ENCODE data around the gene BRD2.

Gene BRD2

DNA sequence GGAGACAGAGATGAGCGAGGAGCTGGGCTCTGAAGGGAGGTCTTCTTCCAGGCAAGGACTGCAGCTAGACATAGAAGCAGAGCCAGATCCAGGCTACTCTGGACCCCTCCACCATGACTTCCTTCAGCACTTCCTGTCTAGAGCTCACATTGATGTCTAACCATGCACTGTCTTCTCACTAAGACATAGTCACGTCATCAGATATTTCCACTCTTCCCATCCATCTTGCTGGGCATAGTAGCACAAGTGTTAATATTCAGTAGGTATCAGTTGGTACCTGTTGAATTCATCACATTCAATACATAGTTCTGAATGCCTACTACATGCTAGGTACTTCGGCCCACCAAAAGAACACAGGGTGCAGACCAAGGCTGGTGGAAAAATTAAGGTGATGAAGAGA, 18.4 kb upstream of the BRD2 start:
- DNase-seq: no peak

DNA sequence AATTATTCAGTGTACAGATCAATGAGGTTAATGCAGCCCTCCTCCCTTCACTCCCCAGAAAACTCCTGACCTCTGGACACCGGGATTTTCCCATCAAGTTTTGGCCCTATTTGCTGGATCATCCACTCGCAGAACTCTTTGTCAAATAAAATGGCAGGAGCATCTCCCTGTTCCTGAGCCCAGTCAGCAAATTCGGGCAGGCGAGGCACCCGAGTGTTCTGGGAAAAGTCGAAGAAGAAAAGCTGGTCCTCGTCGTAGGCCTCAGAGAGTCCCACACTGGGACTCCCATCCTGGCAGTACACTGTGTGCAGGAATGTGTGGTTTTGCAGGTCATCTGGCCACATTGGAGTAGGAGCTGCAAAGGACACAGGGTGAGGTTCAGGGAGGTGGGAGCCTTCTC, 17.9 kb upstream of the BRD2 start:
- no peak for DNase-seq

DNA sequence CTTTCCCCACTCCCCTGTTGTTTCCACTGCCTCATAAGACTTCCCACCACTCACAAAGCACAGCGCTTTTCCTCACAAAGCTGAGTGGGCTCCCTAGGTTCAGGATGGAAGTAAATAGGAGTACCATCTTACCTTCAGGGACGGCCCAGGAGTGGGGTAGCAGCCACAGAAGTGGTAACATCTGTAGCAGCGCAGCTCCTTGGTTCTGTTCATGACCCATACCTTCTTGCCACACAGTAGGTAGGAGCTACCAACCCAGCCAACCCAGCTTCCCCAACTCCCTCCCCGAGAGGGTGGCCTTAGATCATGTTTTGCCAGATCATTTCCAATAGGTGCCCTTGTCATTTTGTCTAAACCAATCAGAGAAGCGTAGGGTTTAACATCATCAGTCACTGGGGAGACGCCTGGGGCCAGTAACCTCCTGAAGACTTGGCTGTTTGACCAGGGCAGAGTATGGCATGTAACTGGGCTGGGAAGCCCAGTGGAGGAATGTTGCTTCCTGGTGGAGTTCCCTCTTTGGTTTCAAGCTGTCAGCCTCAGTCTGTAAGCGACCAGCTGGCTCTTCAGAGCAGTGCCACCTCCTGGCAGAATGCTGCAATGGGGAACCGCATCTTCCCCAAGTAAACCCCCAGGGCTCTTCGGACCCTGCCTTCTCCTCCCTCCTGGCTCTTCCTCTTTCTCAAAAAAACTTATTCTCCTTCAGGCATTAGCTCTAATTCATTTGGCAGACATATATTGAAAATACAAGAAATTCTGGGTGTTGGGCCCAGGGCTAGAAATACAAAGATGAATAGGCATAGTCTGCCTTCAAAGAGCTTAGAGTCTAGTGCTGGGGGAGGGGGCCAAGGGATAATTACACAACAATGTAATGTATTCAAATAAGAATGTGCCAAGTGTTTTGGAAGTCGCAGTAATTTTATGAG, 15.3 kb upstream of the BRD2 start, which contains the start of gene HLA-DMA:
Gene HLA-DMA, minus strand, starts transcription at position 281 of the 923 bp plus-strand sequence. Its CDS starts 61 bp downstream, at position 220.
- DNase-seq: peak; percentile 71 to 77

DNA sequence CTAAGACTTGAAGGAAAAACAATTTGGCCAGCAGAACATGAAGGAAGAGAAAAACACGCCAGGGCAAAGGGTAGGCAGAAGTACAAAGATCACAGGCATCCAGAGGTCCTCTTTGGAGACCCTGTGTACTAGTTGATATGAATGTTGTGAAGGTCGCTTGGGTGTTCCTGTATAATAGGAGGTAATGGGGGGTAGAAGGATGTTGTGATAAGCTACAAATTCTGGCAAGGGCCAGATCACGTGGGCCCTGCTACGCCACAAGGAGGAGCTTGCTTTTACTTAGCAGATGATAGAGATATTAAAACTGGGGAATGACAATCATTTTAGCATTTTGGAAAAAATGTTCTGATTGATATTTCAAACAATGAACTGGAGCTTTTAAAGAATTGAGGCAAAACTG, 14.6 kb upstream of the BRD2 start:
- DNase-seq: no peak

DNA sequence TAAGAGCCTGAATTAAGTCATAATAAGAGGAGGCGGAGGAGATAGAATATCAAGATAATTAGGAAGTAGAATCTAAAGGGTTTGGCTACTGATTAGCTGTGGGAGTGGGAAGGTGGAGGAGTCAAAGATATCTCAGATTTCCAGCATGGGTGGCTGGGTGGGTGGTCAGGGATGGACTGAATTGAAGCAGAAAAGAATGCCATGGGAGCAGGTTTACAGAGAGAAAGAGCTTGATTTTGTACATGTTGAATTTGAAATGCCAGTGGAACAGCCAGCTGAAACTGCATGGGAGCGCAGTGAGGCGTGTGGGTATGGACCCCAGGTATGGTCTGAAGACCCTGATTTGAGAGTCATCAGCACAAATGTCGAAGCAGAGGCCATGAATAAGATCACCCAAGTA, 14.1 kb upstream of the BRD2 start:
- DNase-seq: no peak

DNA sequence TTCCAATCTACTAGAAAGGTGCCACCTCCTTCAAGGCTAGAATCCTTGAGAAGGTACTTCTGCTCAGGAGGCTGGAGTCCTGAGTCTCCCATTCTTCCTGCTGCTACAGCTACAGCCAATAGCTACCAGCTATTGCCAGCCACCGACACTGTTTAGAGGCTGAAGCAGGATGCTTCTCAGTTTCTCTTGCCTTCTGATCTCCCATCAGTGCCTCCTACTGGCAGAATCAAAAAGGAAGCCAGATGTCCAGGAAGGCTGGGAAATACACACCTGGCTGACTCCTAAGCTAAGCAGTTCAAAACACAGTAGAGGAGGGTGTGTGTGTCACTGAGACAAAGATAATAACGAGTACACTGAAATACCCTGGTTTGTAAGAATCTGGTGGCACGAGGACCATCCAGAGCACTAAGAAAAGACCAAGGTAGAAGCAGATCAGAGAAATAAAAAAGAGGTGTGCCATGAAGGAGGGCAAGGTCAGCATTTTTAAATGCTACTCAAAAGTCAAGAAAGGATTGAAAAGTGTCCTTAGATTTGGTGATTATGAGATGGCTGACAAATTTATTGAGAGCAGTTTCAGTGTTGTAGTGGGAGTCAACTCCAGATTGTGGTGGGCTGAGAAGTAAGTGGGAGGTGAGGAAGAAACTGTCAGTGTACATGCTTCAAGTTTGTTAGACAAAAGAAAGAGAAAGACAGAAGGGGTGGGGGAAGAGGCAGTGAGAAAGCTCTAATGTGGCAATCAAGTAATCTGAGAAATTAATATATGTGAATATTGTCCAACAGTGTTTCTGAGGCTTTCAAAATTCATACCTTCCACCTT, 13.2 kb upstream of the BRD2 start:
- peak in 1 of 2 donors; percentile 38 for DNase-seq

DNA sequence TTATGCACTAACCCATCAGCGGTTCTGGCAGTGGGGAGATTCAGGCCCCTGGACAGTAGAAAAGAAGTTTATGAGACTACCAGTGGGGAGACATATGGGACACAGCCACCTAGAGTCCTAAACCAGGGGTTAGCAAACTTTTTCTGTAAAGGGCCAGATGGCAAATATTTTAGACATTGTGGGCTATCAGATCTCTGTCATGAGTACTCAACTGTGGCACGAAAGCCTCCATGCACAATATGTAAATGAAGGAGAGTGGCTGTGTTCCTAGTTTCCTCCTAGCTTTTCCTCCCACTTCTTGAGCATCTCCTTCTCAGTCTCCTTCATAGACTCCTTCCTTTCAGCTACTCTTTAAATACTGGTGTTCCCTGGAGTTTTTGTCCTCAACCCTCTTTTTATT, 12.2 kb upstream of the BRD2 start:
- no peak for DNase-seq

DNA sequence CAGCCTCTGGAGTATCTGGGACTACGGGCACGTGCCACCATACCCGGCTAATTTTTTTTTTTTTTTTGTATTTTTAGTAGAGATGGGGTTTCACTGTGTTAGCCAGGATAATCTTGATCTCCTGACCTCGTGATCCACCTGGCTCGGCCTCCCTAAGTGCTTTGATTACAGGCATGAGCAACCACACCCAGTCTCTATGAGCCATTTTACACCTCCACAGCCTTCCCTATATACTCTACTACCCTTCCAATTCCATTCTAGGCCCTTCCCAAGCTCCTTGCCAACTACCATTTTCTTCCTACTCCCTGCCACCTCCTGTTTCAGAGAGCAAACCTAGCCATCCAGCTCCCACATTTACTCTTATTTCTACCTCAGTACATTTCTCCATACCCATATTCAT, 7.8 kb upstream of the BRD2 start:
- DNase-seq: no peak

DNA sequence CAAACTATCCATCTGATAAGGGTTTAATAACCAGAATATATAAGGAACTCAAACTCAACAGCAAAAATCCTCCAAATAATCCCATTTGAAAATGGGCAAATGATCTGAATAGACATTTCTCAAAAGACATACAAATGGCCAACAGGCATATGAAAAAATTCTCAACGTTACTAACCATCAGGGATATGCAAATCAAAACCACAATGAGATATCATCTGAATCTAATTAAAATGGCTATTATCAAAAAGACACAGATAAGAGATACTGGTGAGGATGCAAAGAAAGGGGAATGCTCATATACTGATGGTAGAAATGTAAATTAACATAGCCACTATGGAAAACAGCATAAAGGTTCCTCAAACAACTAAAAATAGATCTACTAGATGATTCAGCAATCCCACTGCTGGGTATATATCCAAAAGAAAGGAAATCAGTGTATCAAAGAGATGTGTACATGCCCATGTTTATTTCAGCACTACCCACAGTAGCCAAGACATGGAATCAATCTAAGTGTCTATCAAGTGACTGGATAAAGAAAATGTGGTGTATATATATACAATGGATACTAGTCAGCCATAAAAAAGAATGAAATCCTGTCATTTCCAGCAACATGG, 6.1 kb upstream of the BRD2 start:
- no peak for DNase-seq

DNA sequence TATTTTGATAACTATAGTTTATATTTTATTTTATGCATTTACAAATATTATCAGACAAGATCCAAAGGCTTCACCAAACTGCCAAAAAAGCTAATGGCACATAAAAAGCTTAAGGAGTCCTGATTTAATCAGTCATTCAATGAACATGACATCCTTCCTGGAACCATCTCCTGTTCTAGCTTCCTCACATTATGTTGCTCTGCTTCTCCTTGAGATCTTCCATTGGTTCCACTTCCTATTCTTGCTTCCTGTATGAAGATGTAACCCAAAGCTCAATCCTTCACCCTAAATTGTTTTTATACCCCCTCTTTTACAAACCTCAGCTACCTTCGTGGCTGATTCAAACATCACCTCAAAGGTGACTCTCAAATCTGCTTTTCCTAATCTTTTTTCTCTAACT, 4.5 kb upstream of the BRD2 start:
- DNase-seq: no peak

DNA sequence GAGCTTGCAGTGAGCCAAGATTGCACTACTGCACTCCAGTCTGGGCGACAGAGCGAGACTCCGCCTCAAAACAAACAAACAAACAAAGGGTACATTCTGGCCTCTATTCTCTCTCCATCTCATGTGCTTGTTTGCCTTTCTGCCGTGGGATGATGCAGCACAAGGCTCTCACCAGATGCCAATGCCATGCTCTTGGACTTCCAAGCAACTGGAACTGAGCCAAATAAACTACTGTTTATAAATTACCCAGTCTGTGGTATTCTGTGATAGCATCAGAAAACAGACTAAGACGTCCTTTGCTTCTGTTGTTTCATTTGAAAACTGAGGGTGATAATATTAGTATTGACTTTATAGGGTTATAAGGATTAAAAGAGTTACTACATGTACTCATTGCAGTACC, 3.6 kb upstream of the BRD2 start:
- no peak for DNase-seq

DNA sequence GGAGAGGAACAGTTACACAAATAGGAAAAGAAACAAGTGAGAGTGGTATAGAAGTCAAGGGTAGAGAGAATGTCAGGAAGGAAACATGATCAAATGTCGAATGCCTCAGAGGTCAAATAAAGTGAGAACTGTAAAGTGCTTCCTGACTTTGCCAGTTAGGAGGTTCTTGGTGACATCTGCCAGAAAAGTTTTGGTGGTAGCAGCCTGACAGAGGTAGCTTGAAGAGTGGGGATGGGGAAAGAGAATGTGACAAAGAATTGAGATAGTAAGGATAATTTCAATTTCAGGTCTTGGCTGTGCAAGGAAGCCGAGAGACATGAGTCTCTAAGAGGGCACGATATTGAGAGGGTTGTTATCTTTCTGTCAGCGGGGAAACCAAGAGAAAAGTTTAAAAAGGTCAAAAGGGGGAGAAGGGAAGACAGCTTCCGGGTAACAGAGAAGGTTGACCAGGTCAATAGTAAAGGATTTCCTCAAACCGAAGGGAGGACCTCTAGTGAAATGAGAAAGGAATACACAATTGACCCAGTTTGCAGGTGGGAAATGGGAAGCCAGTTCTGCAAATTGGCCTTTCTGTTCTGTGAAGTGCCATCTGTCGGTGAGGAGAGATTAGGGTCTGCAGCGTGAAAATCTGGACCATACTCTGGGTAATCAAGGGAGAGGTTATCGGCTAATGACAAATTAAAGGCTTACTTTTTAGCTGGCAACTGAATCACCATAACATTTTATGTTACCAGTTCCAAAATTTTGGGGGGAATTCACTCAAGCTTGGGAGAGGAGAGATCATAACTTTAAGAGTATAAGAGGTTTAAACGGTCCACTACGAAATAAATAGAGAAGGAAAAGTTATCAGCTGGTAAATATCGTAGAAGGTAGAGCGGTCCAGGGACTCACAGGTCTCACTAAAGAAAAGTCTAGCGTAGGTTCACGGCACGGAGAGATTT, 973 bp upstream of the BRD2 start:
- DNase-seq: peak in 1 of 2 donors; percentile 30

DNA sequence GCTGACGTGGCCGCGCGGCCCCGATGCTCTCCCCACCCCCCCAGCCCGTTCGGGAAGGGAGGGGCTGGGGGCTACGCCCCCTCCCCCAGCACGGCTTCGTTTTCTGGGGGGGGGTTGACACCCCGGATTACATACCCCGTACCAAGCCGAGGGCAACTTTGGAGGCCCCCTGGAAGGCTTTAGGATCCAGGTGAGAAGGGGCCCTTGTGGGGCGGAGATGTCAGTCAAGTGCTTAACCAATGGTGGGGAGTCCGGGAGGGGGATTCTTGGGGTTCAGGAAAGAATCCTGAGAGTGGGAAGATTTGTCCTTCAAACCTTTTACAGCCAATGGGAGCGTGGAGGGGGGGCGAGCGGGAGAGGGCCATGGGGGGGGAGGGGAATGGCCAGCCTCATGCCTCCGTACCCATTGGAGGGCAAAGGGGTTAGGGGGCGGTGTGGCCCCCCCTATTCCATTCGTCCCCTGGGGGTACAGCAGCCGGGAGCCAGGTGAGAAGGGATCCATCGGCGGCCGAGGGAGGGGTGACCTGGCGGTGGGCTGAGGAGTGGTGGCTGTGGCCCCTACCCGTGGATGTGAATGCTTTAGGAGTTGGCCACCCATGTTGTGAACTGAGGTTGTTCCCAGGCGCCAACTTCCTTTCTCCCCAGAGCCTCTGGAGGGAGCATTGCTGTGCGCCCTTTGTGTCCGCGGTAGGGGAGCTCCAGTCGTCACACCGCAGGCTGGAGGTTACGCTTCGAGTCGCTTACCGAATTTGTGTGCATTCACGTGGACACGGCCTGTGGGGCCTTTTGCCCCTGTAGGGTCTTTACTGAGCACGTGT, 682 bp downstream of the BRD2 start:
- DNase-seq: peak; percentile 47 to 60

DNA sequence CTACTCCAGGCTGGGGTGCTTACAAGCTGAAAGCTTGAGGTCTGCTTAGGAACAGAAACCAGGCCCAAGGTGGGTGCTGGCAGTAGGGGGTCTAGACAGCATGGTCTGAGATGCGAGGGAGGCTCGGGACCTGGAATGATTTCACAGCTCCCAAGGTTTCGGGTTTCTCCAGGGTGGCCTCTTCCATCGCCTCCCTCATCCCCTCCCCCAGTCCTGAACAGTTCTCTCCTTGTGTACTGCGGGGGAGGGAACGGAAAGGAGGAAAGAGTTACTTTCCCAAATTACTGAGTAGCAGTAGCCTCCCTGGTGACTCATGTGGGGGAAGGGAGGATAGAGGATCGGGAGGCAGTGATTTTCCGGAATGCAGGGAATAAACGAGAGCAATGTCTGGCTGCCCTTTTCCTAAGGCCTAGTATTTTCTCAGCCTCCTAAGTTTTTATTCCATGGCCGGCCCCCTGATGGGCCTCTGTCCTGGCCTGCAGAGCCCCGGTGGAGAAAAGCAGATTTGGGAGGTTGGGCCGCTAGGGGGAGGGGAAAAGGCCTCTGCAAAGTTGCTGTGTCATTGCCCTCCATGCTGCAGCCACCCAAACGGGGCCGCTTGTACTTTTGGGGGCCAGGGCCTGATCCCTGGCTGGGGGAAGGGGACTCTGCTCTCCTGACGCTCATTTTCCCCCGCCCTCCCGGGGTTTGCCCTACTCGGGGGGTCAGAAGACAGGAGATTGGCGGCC, 1.5 kb downstream of the BRD2 start:
- DNase-seq: peak; percentile 65 to 72

DNA sequence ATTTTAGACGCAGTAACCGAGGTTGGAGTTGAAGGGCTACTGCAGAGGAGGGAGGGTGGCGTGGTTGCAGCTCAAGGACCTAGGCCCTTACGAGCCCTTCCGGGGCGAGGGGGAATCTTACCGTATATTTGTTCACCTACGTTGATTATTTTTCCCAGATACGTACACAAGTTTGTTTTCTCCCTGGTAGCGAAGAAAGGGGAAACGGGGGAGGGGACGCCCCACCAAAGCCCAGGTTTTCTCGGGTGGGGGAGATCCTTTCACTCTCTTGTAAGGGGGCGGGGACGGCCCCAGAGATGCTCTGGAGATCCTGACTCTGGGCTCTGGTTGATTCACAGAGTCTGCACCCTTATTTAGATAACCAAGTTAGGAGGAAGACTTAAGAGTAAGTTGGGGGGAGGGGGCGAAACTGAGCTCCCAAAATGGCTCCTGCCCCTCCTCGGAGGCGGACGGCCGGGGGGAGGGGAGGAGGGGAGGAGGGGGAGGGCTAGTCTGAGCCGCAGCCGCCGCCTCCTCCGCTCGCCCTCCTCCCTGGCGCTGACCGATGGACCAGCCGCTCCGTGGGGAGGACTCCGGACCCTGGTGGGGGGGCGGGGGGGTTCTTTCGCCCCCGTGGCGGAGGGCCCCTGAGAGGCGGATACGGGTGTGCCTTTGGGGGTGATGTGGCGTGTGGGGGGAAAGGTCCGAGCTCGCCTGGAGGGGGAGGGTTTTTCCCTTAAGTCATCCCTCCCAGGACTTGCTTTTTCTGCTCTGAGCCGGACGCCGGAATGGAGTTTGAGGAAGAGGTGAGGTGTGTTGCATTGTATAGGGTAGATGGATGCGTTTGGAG, 2.2 kb downstream of the BRD2 start:
- DNase-seq: peak; percentile 78 to 83

DNA sequence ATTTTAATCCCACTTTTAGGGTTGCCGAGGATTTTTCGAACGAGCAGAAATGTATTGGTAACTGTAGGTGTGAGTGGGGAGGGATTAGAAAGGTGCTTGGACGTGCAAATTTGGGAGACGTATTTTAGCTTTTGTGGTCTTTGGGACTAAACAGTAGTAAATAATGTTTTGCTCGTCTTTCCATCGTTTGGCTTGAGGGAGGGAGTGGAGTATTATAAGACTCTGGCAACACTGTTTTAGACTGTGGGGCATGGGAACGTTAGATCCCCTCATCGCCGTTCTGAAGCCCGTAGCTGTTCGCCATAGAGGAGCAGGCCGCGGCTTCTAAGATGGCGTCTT, 2.8 kb downstream of the BRD2 start:
- DNase-seq: no peak

DNA sequence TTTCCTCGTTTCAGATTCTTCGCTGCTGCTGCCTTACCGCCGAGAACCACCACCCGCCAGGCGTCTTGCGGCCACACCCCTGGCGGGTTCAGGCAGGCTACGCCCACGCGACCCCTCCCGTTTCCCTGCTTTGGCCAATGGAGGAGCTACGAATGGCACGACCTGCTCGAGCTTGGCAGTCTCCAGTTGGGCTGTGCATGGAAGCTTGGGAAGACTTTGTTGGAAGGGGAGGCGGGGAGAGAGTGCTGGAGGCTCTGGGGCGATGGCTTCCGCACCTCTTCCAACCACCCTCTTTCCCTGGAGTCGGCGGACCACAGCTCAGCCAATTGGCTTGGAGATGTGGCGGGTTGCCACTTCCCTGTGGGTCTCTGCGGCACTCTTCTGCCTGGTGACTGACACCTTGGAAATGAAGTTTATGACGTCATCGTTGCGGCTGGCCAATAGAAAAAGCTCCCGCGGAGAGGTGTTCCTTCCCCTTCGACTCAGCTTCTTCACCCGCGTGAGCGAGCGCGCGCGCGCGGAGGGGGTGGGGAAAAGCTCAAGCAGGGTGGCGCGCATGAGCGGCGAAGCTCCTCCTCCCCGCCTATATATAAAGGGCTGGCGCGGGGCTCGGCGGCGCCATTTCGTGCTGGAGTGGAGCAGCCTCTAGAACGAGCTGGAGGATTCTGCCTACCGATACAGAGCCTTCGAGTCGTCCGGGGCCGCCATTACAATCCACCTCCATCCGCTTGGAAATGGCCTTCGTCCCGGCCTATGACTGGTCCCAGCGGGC, 3.4 kb downstream of the BRD2 start:
- DNase-seq: peak; percentile 99

DNA sequence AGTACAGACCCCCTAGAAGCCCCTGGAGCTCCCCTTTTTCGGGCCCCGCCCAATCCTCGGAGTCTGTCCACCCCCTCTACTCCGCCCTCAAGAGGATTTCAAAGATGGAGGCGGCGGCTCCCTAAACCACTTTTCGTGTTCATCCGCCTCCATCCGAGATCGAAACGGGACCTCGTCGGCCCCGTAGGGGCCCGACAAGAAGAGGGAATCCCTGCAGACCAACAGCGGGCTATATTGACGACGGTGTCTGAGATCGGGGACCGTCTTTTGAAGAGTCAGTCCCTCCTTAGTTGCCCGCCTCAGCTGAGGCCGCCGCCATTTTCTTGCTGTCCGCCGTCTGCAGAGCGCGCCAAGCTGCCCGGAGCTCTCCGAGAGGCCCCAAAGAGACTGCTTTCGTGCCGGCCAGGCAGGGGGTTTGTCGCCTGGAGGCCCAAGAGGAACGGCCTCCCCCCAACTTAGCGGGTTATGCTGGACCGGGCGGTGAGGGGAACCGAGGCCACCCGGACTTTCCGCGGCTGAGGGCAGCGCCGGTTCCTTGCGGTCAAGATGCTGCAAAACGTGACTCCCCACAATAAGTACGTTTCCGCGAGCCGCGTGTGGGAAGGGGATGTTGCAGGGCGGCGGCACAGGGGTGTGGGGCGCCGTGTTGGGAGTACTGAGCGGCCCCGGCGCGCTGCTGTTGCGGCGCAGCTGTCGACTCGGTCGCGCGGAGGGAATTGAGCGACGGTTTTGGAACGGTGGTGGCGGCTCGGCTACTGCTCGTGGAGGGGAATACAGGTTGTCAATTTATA, 4.2 kb downstream of the BRD2 start:
- peak; percentile 63 to 66 for DNase-seq

All from activated CD4-positive, alpha-beta T cell treated with anti-CD3 and anti-CD28 coated beads for 4 hours (primary cell).